Vagina (tissue), 2 donors: ENCODE measurements around the gene ZNF385B. TPM values are rescaled to one million over a fixed set of nuclear protein-coding genes. Genes with fewer than 3 reads are reported as not detected.

Source experiments
- DNase-seq, 2 donors: peaks; one replicate each; pipeline ENCODE4 v3.0.0-alpha.2; 2017; ENCODE audit errors: extremely low spot score in 2 of 2
- H3K27ac ChIP-seq: fragments of 200-600 bp; sonication (generic); one replicate; pipeline ENCODE4 v1.5.1; 2019
- H3K27me3 ChIP-seq: fragments of 200-600 bp; sonication (generic); one replicate; pipeline ENCODE4 v1.5.1; 2019
- H3K36me3 ChIP-seq, 2 donors: fragments of 200-600 bp; sonication (generic); one replicate each; pipeline ENCODE4 v1.5.1; 2017 to 2019
- H3K4me1 ChIP-seq: fragments of 200-600 bp; sonication (generic); one replicate; pipeline ENCODE4 v1.5.1; 2019
- H3K4me3 ChIP-seq, 2 donors: fragments of 200-600 bp; sonication (generic); 1 replicate in 1 of 2; 2 replicates in 1 of 2; pipeline ENCODE4 v1.5.1; 2016 to 2019
- H3K9me3 ChIP-seq: fragments of 200-600 bp; sonication (generic); one replicate; pipeline ENCODE4 v1.5.1; 2019
- POLR2A ChIP-seq, 2 donors: fragments of 450-650 bp; IDR thresholded peaks; one replicate each; pipeline ENCODE4 v1.6.1; 2017; ENCODE audit warnings: antibody characterized with exemption in 2 of 2, mild to moderate bottlenecking in 2 of 2, moderate library complexity in 2 of 2
- POLR2AphosphoS5 ChIP-seq, 2 donors: sonication (generic); formaldehyde crosslinking; IDR thresholded peaks; one replicate each; pipeline ENCODE4 v1.9.0; 2017; ENCODE audit warnings: antibody characterized with exemption in 2 of 2, mild to moderate bottlenecking in 2 of 2, low read depth in 1 of 2; ENCODE audit not compliant: insufficient read depth in 1 of 2
- intact Hi-C: fragments of 100-400 bp; cut with DNase I; formaldehyde crosslinking; loops from one replicate; pipeline ENCODE4 v1.15.1; 2023
- total RNA-seq: library from RNA; depleted of rRNA; stranded (reverse); fragments of >200 nt; gene quantifications from one replicate; pipeline ENCODE4 v1.2.3, GENCODE V29; 2016
- TF ChIP-seq, protein P1 (sequence below), 3 experiments: fragments of 450-650 bp in 2 of 3; fragments of 200-600 bp in 1 of 3; sonication (generic) in 1 of 3; IDR thresholded peaks; one replicate each; pipeline ENCODE4 v1.5.1; 2017 to 2019; ENCODE audit warnings: antibody characterized with exemption in 3 of 3, mild to moderate bottlenecking in 2 of 3, moderate library complexity in 2 of 3

Gene ZNF385B
- total RNA-seq, 1 donor from 2014 or later = 11.5 TPM

DNA sequence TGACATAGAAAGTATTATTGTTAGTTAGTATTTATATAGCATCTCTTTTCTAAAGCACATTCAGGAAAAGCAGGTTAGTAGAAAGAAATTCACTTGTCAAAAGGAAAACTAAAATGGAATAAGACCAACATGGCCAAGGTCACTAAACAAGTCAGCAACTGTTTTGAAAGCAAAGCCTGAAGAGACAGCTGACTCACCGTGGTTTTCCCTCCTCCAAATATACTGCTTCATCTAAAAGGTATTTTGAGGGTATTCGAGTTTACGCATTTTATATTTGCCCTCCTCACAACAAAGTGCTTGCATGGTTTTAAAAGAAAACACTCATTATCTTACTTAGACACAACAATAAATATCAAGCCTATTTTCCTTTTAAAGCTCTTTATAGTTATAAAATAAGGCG lies 24.0 kb downstream of the ZNF385B start:
- intact Hi-C loops = no loop called here
- Histone ChIP-seq H3K4me3 (no peak overlapping the region), H3K27me3 (no peaks in the 10 kb centered on the region), H3K36me3 (no peaks in the 10 kb centered on the region), H3K4me1 (no peaks in the 10 kb centered on the region), H3K9me3 (no peaks in the 10 kb centered on the region), H3K27ac (no peak overlapping the region)
- no peak for TF ChIP-seq POLR2A (IDR thresholded peaks at IDR 0.05)
- no peak for TF ChIP-seq POLR2AphosphoS5 (IDR thresholded peaks at IDR 0.05; ENCODE audit: insufficient read depth in 1 of 2, low read depth in 1 of 2)
- TF ChIP-seq, protein P1, sequence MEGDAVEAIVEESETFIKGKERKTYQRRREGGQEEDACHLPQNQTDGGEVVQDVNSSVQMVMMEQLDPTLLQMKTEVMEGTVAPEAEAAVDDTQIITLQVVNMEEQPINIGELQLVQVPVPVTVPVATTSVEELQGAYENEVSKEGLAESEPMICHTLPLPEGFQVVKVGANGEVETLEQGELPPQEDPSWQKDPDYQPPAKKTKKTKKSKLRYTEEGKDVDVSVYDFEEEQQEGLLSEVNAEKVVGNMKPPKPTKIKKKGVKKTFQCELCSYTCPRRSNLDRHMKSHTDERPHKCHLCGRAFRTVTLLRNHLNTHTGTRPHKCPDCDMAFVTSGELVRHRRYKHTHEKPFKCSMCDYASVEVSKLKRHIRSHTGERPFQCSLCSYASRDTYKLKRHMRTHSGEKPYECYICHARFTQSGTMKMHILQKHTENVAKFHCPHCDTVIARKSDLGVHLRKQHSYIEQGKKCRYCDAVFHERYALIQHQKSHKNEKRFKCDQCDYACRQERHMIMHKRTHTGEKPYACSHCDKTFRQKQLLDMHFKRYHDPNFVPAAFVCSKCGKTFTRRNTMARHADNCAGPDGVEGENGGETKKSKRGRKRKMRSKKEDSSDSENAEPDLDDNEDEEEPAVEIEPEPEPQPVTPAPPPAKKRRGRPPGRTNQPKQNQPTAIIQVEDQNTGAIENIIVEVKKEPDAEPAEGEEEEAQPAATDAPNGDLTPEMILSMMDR (IDR thresholded peaks at IDR 0.05) = no peak
- DNase-seq = no peak

DNA sequence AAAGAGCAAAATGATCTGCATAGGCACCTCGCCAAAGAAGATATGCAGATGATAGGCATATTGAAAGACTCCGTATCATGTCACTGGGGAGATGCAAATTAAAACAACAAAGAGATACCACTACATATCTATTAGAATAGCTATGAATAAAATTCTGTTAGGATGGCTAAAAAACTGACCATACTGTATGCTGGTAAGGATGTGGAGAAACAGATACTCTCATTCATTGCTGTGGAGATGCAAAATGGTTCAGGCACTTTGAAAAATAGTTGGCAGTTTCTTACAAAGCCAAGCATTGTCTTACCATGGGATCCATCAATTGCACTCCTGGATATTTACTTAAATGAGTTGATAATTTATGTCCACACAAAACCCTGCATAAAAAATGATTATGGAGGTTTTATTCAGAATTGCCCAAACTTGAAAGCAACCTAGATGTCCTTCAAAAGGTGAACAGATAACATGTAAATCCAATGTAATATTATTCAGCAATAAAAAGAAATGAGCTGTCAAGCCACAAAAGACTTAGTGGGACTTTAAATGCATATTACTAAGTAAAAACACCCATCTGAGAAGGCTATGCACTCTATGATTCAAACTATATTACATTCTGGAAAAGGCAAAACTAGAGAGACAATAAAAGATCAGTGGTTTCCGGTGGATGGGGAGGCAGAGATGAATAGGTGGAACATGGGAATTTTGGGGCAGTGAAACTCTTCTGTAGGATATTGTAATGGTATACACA lies 31.2 kb downstream of the ZNF385B start:
- TF ChIP-seq POLR2AphosphoS5 (IDR thresholded peaks at IDR 0.05; ENCODE audit: insufficient read depth in 1 of 2, low read depth in 1 of 2) (no peak), POLR2A (IDR thresholded peaks at IDR 0.05) (no peak)
- TF ChIP-seq, protein P1 (IDR thresholded peaks at IDR 0.05) = no peak
- no peaks in the 10 kb centered on the region for H3K27me3 ChIP-seq
- no peak overlapping the region for H3K4me3 ChIP-seq
- H3K4me1 ChIP-seq = no peaks in the 10 kb centered on the region
- no peaks in the 10 kb centered on the region for H3K36me3 ChIP-seq
- no peak overlapping the region for H3K27ac ChIP-seq
- intact Hi-C loops = no loop called here
- H3K9me3 ChIP-seq = no peaks in the 10 kb centered on the region
- DNase-seq = no peak

- Histone ChIP-seq H3K4me1 (no peaks in the 10 kb centered on the region), H3K9me3 (no peaks in the 10 kb centered on the region), H3K27ac (no peak overlapping the region), H3K36me3 (no peaks in the 10 kb centered on the region), H3K4me3 (no peak overlapping the region), H3K27me3 (no peaks in the 10 kb centered on the region)
- intact Hi-C loops = no loop called here
- TF ChIP-seq POLR2A (IDR thresholded peaks at IDR 0.05) (no peak), POLR2AphosphoS5 (IDR thresholded peaks at IDR 0.05; ENCODE audit: insufficient read depth in 1 of 2, low read depth in 1 of 2) (no peak)
- TF ChIP-seq, protein P1 (IDR thresholded peaks at IDR 0.05) = no peak
- DNase-seq = no peak
Measured at GRCh38 chr2:179826297-179826696, 35.1 kb downstream of the ZNF385B start.

- Histone ChIP-seq H3K36me3 (no peaks in the 10 kb centered on the region), H3K4me1 (no peaks in the 10 kb centered on the region), H3K9me3 (no peaks in the 10 kb centered on the region), H3K27ac (no peak overlapping the region), H3K4me3 (no peak overlapping the region), H3K27me3 (no peaks in the 10 kb centered on the region)
- TF ChIP-seq, protein P1 (IDR thresholded peaks at IDR 0.05) = no peak
- no peak for TF ChIP-seq POLR2A (IDR thresholded peaks at IDR 0.05)
- TF ChIP-seq POLR2AphosphoS5 (IDR thresholded peaks at IDR 0.05; ENCODE audit: insufficient read depth in 1 of 2, low read depth in 1 of 2) = no peak
- intact Hi-C loops = no loop called here
- no peak for DNase-seq
Measured at GRCh38 chr2:179825494-179825893, 35.9 kb downstream of the ZNF385B start.

- no peak for DNase-seq
- H3K27me3 ChIP-seq = no peaks in the 10 kb centered on the region
- no peaks in the 10 kb centered on the region for H3K36me3 ChIP-seq
- H3K9me3 ChIP-seq = no peaks in the 10 kb centered on the region
- no peak overlapping the region for H3K27ac ChIP-seq
- TF ChIP-seq POLR2AphosphoS5 (IDR thresholded peaks at IDR 0.05; ENCODE audit: insufficient read depth in 1 of 2, low read depth in 1 of 2) = no peak
- no peak for TF ChIP-seq POLR2A (IDR thresholded peaks at IDR 0.05)
- TF ChIP-seq, protein P1 (IDR thresholded peaks at IDR 0.05) = no peak
- intact Hi-C loops = no loop called here
- no peak overlapping the region for H3K4me3 ChIP-seq
- H3K4me1 ChIP-seq = no peaks in the 10 kb centered on the region
Measured at GRCh38 chr2:179824961-179825360, 36.5 kb downstream of the ZNF385B start.
